SH-SY5Y (cell line): ENCODE measurements around the gene CAPSL.
A peak's percentile ranks its signal among the peaks of the same experiment; 100 is the strongest.

Experiments used
- GATA2 ChIP-seq: IDR thresholded peaks from 2 replicates; pipeline ENCODE4 v1.6.1; 2011; ENCODE audit warnings: mild to moderate bottlenecking, low read depth, low read length
- GATA3 ChIP-seq: IDR thresholded peaks from 2 replicates; pipeline ENCODE4 v1.6.1; 2011; ENCODE audit warnings: low read depth, mild to moderate bottlenecking, low read length, moderate library complexity

CAPSL gene

GRCh38 chr5:35924122-35924949, 14.1 kb downstream of the CAPSL start:
- TF ChIP-seq GATA3 (no peak), GATA2 (no peak)

- TF ChIP-seq GATA2 (no peak), GATA3 (no peak)
These were observed 16.0 kb downstream of the CAPSL start for GRCh38 chr5:35922468-35922867.

GRCh38 chr5:35921930-35922329, 16.5 kb downstream of the CAPSL start:
- no peak for TF ChIP-seq GATA2
- TF ChIP-seq GATA3: no peak

- TF ChIP-seq GATA3: no peak
- TF ChIP-seq GATA2: no peak
These were observed 17.5 kb downstream of the CAPSL start for GRCh38 chr5:35920890-35921289.

- TF ChIP-seq GATA3 (no peak), GATA2 (no peak)
These were observed 19.2 kb downstream of the CAPSL start for GRCh38 chr5:35919191-35919590.

GRCh38 chr5:35908814-35909213, 29.6 kb downstream of the CAPSL start:
- TF ChIP-seq GATA3 (peak; percentile 64), GATA2 (peak; percentile 71)

GRCh38 chr5:35908228-35908627, 30.2 kb downstream of the CAPSL start:
- TF ChIP-seq GATA3: no peak
- TF ChIP-seq GATA2: no peak

GRCh38 chr5:35904443-35905132, 33.8 kb downstream of the CAPSL start:
- TF ChIP-seq GATA3 (no peak), GATA2 (no peak)

- TF ChIP-seq GATA3: no peak
- no peak for TF ChIP-seq GATA2
These were observed 34.7 kb downstream of the CAPSL start for GRCh38 chr5:35903631-35904203.

GRCh38 chr5:35902046-35902672, 36.3 kb downstream of the CAPSL start:
- TF ChIP-seq GATA3: no peak
- TF ChIP-seq GATA2: no peak

- TF ChIP-seq GATA3 (no peak), GATA2 (no peak)
These were observed 37.3 kb downstream of the CAPSL start for GRCh38 chr5:35900972-35901695.

GRCh38 chr5:35899800-35900199, 38.6 kb downstream of the CAPSL start:
- TF ChIP-seq GATA3 (no peak), GATA2 (no peak)

GRCh38 chr5:35898952-35899660, 39.3 kb downstream of the CAPSL start:
- TF ChIP-seq GATA2 (no peak), GATA3 (no peak)

- no peak for TF ChIP-seq GATA2
- no peak for TF ChIP-seq GATA3
These were observed 44.3 kb downstream of the CAPSL start for GRCh38 chr5:35894131-35894530.
